Measurements from ENCODE around the gene WDR64.
"Not testable (repeated sequence)": the region's sequence is repeated elsewhere in the genome, so short reads cannot be mapped to it uniquely, and the experiment has no call there.

Gene WDR64

GRCh38 chr1:241789061-241789460 is 137.0 kb downstream of the WDR64 start:
- no peak for DNase-seq (ENCODE audit: low read depth in 2 of 2)

DNA sequence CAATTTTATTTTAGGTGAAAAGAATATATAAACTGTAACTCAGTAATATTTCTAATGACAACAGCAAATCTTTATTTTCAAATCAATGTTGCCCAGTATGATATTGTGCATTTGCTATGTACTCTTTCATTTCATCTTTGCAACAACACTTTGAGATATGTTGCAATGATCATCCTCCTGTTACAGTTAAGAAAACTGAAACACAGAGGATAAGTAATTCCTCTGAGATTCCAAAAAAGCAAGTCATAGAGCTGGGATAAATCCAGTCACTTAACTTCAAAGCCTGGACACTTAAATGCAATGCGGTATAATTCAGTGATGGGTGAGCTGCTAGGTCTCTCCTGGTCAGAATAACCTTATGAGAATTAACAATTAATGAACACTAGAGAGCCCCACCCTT is 147.3 kb downstream of the WDR64 start:
- DNase-seq (ENCODE audit: low read depth in 2 of 2) = no peak

- DNase-seq (ENCODE audit: low read depth in 2 of 2) = no peak
Observed at GRCh38 chr1:241800640-241801039, 148.6 kb downstream of the WDR64 start.

DNA sequence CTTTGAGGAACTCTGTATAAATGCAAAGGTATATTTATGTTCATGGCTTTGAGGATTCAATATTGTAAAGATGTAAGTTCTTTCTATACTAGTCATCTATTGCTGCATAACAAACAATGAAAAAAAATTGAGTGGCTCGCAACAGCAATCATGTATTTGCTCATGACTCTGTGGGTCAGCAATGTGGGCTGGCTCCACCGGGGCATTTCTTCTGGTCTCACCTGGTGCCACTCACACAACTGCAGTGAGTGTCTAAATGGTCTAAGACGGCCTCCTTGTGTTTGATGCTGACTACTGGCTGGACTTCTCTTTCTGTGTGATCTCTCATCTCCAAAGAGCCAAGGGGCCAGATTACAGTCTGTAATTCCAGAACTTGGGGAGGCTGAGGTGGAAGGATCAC is 150.8 kb downstream of the WDR64 start:
- no peak for DNase-seq (ENCODE audit: low read depth in 2 of 2)

DNA sequence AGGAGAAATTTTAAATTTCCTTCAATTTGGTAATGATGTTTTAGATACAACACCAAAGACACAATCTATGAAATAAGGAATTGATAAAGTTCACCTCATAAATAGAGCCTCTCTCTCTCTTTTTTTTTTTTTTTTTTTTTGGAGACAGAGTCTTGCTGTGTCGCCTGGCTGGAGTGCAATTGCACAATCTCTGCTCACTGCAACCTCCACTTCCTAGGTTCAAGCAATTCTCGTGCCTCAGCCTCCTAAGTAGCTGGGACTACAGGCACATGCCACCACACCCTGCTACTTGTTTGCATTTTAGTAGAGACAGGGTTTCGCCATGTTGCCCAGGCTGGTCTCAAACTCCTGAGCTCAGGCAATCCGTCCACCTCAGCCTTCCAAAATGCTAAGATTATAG is 152.6 kb downstream of the WDR64 start:
- not testable (repeated sequence) for DNase-seq (ENCODE audit: low read depth in 2 of 2)

DNA sequence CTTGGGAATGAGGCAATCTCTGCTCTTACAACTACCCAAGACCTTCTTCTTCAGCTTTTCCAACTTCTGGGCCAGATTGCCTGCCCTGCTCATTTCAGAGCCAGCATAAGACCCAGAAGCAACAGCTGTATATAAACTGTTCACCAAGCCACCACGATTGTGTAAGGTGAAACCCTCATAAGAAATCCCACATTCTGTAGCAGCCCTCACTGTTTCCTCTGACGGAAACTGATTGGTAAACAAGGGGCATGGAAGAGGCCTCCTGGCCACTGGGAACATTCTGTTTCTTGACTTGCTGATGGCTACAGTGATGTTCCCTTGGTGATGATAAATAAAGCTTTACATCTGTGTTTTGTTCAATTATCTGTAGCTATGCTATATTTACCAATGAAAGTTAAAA is 156.2 kb downstream of the WDR64 start:
- no peak for DNase-seq (ENCODE audit: low read depth in 2 of 2)

GRCh38 chr1:241810769-241811405 is 158.8 kb downstream of the WDR64 start:
- no peak for DNase-seq (ENCODE audit: low read depth in 2 of 2)

DNA sequence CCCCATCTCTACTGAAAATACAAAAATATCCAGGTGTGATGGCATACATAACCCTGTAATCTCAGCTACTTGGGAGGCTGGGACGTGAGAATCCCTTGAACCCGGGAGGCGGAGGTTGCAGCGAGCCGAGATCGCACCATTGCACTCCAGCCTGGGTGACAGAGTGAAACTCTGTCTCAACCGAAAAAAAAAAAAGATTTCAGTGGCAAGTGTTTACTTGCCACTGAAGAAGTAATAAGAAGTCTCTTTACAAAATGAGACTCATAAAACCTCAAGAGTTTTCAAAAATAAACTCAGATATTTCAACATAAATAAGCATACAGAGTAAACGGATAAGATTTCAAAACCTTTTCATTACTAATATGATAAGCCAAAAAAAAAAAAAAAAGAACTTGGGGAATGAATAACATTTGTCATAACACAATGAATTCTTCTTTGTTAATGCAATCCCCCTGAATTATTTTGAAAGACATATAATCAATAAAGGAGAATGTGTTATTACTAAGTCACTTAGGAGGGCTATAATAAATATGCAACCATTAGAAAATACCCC is 161.8 kb downstream of the WDR64 start:
- DNase-seq (ENCODE audit: low read depth in 2 of 2) = no peak

- DNase-seq (ENCODE audit: low read depth in 2 of 2) = no peak
Observed at GRCh38 chr1:241816008-241816407, 163.9 kb downstream of the WDR64 start.

DNA sequence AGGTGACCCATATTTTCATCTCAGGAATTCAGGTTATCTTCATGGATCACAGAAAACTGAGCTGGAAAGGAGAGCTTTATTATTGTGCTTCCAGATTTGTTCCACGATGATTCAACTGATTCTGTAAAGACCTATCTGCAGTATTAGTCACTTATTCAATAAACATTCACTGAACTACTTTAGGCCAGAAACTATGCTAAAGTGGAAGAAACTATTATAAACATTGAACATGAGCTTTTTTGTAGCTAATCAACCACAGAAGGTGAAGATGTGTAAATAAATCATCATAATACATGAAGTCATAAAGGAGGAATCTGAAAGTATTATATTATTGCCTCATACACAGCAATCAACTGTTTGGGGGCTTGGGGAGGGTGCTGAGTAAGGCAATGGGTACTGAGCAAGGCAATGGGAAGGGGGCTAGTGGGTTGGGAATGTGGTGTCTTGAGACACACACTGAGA is 165.3 kb downstream of the WDR64 start:
- no peak for DNase-seq (ENCODE audit: low read depth in 2 of 2)

DNA sequence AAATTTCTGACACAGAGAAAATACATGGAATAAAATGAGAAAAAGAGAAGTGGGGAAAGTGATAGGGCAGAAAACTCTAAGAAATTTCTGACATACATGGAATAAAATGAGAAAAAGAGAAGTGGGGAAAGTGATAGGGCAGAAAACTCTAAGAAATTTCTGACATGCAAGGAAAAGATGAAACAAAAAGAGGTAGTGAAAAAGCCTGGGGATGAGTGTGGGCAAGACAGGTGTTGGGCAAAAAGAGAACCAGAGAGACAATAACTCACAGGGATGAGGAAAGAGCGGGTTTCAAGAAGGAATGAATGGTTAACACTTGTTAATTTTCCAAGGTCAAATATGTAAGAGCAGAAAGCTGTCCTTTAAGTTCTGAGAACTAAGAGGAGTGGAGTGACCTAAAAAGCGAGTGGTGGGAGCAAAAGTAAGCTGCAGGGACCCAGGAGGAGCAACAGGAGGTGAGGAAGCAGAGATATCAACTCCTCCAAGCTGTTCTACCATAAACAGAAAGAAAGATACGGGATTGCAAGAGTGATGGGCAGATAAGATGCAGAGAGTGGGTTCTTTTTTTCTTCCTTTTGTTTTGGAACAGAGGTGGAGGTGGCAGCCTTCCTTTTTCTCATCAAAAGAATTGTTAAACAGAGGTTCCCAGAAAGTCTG is 166.0 kb downstream of the WDR64 start:
- DNase-seq (ENCODE audit: low read depth in 2 of 2) = no peak

DNA sequence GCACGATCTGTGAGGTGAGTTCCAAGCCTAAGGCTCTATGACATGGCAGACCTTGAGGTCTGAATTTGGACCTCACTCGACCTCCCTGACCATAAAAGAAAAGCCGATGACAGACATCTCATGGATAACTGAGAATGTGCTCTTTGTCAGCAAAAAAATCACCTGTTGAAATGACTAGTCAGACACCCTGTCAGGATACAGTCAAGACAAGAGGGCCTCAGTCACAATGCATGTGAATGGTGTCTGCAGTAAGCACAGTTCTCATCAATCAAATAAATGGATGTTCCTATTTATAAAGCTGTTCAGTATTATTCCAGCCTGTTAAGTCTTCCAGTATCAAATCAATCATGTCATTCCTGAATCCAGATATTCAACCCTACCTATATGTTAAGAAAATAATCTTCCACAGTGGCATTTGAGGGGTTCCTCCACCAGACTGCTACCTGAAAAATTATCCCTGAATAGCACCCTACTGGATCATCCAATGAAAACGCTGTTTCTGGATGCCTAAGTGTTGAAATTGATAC is 167.3 kb downstream of the WDR64 start:
- DNase-seq (ENCODE audit: low read depth in 2 of 2) = no peak

- no peak for DNase-seq (ENCODE audit: low read depth in 2 of 2)
Observed at GRCh38 chr1:241821363-241821762, 169.3 kb downstream of the WDR64 start.

DNA sequence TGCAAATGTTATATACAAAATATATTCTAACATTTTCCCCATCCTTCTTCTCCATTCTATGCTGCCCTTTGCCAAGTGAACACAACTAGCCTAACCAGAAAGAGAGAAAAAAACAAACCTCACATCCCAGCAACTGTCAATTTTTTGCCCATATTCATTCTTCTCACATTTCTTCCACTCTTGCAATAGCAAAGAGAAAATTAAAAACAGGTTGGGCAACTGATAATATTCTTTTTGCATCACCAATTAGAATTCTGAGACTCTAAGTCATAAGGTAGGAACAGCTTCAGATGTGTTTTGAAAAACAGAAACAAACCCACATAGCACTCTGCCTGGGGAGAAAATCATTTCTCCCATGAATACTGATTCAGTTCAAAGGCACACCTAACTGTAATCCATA is 170.8 kb downstream of the WDR64 start:
- DNase-seq (ENCODE audit: low read depth in 2 of 2) = no peak

DNA sequence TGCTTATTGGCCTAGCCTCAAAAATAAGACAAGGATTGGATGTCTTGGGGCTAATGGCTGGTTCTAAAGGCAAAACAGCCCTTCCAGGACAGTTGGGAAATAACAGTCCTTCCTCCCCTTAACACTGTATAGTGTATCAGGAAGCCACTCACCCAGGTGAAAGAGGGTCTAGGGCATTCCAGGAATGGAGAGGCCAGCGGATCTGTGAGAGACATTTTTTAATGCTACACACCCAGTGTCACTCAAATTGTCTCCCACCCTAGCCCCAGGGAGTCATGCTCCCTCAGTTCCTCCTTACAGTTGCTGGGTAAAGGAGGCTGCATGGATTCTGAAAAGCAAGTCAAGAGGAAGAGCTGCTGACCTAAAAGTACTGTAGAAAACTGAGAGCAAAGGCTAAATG is 171.8 kb downstream of the WDR64 start:
- DNase-seq (ENCODE audit: low read depth in 2 of 2) = no peak

DNA sequence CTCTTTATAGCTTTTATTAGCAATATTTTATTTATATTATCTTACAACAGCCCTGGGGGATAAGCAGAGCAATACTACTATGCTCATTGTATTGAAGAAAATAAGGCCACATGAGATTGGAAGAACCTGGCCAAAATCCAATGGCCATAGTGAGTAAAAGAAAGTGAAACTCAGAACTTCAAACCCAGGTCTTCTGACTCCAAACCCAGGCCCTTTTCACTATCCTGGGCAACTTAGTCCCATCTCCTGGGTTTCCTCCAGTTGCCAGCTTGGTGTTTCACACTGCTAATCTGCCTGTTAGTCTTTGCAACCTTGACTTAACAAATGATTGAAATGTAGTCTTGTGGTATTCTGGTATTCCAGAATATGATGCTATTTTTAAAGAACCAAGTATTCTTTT is 173.5 kb downstream of the WDR64 start:
- DNase-seq (ENCODE audit: low read depth in 2 of 2) = no peak

- not testable (repeated sequence) for DNase-seq (ENCODE audit: low read depth in 2 of 2)
Observed at GRCh38 chr1:241826613-241827012, 174.5 kb downstream of the WDR64 start.

DNA sequence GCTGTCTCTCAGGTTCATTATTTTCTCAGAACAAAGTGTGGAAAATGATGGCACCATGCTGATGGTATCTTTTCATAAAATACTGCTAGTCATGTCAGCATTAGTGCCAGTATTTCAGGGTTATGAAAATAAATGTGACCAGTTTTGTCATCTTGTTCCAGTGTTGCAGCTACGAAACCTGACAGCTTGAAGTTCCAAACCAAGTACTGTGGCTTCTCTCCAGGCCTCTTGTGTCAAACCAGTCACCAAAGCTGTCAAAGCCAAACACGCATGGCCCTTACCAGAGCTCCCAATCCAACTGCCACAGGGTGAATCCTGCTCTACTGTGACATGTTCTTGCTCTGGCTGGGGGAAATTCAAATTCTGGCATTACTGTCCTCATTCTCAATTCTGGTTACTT is 175.2 kb downstream of the WDR64 start:
- no peak for DNase-seq (ENCODE audit: low read depth in 2 of 2)

DNA sequence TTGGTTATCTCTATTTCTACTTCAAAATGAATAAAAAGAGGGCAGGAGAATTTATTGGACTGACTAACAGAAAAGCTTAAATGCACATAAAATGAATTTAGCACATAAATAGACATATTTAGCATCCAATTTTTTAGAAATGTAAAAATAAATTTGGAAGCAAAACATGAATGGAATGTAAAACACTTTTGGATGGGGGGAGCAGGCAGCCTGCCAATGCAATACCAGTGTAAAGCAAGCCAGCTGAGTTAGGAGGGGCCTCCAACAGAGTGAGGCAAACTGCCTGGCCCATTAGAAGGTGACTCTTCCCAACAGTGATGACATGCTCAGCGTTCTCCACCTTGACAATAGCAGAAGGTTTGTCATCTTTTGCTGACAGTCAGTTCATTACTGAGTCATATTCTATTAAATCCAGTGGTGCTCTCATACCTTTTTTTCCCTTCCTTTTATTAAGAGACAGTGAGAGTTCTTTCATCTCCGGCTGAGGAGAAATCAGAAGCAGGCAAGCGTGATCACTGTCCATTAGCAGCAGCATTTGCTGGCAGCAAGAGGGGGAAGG is 176.5 kb downstream of the WDR64 start:
- no peak for DNase-seq (ENCODE audit: low read depth in 2 of 2)

- no peak for DNase-seq (ENCODE audit: low read depth in 2 of 2)
Observed at GRCh38 chr1:241829468-241829867, 177.4 kb downstream of the WDR64 start.

- DNase-seq (ENCODE audit: low read depth in 2 of 2) = no peak
Observed at GRCh38 chr1:241834733-241835377, 182.8 kb downstream of the WDR64 start.

DNA sequence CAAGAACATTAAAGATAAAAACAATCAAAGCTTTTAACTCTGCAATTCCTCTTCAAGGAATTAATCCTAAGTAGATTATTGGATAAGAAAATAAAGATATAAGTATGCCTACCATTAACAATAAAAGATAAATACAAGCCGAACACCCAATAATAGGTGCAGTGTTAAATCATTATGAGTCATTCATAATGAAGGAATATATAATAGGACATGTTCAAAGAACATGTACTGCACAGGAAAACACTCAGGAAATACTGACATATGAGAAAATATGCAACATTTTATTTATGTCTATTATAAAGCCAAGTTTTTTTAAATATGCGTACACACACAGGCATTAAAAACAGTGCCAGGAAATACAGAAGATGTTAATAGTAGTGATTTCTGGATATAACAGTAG is 184.9 kb downstream of the WDR64 start:
- DNase-seq (ENCODE audit: low read depth in 2 of 2) = no peak
